H9 (cell line): ENCODE measurements around the gene MT1X. TPM values are rescaled to one million over a fixed set of nuclear protein-coding genes. Genes with fewer than 3 reads are reported as not detected.

ENCODE experiments used
- DNase-seq: peaks from one replicate; pipeline ENCODE4 v3.0.0-alpha.2; 2017
- H2AFZ ChIP-seq: one replicate; pipeline ENCODE4 v1.6.1; 2013; ENCODE audit warnings: mild to moderate bottlenecking, low read length, control low read depth, moderate library complexity
- H2AK5ac ChIP-seq: 2 replicates; pipeline ENCODE4 v1.6.1; 2013; ENCODE audit warnings: low read length, control low read depth, mixed read lengths; ENCODE audit not compliant: insufficient read length
- H2BK120ac ChIP-seq: one replicate; pipeline ENCODE4 v1.6.1; 2013; ENCODE audit warnings: low read depth, mild to moderate bottlenecking, low read length, control low read depth, inconsistent platforms; ENCODE audit not compliant: poor library complexity, severe bottlenecking
- H2BK12ac ChIP-seq: 2 replicates; pipeline ENCODE4 v1.6.1; 2013; ENCODE audit warnings: low read length, control low read depth, mixed read lengths, low read depth; ENCODE audit not compliant: insufficient read length
- H2BK15ac ChIP-seq: 2 replicates; pipeline ENCODE4 v1.6.1; 2013; ENCODE audit warnings: low read depth, low read length, control low read depth
- H2BK20ac ChIP-seq: one replicate; pipeline ENCODE4 v1.6.1; 2013; ENCODE audit warnings: low read depth, mild to moderate bottlenecking, low read length, control low read depth, inconsistent platforms; ENCODE audit not compliant: poor library complexity, severe bottlenecking
- H2BK5ac ChIP-seq: 2 replicates; pipeline ENCODE4 v1.6.1; 2013; ENCODE audit warnings: low read length, control low read depth, mixed read lengths; ENCODE audit not compliant: insufficient read length
- H3K14ac ChIP-seq: 2 replicates; pipeline ENCODE4 v1.6.1; 2013; ENCODE audit warnings: low read length, control low read depth; ENCODE audit not compliant: insufficient read depth
- H3K18ac ChIP-seq: 2 replicates; pipeline ENCODE4 v1.6.1; 2013; ENCODE audit warnings: low read depth, mild to moderate bottlenecking, mixed read lengths, low read length, control low read depth; ENCODE audit not compliant: insufficient read length
- H3K23ac ChIP-seq: 2 replicates; pipeline ENCODE4 v1.6.1; 2013; ENCODE audit warnings: low read length, control low read depth, mixed read lengths, low read depth; ENCODE audit not compliant: insufficient read length
- H3K23me2 ChIP-seq: 2 replicates; pipeline ENCODE4 v1.6.1; 2013; ENCODE audit warnings: low read depth, mild to moderate bottlenecking, mixed read lengths, low read length, control low read depth; ENCODE audit not compliant: insufficient read length, poor library complexity, severe bottlenecking
- H3K27ac ChIP-seq: 2 replicates; pipeline ENCODE4 v1.5.1; 2013; ENCODE audit warnings: low read length, control low read depth, mixed read lengths, low read depth; ENCODE audit not compliant: insufficient read length
- H3K27me3 ChIP-seq: 2 replicates; pipeline ENCODE4 v1.6.1; 2013; ENCODE audit warnings: low read length, control low read depth, inconsistent platforms; ENCODE audit not compliant: insufficient read depth
- H3K4ac ChIP-seq: 2 replicates; pipeline ENCODE4 v1.6.1; 2013; ENCODE audit warnings: low read depth, mild to moderate bottlenecking, control low read depth, inconsistent platforms, low read length, moderate library complexity
- H3K4me1 ChIP-seq: 2 replicates; pipeline ENCODE4 v1.6.1; 2013; ENCODE audit warnings: low read length, control low read depth, inconsistent platforms; ENCODE audit not compliant: insufficient read depth
- H3K4me2 ChIP-seq: 2 replicates; pipeline ENCODE4 v1.6.1; 2013; ENCODE audit warnings: low read length, control low read depth, mixed read lengths; ENCODE audit not compliant: insufficient read length, insufficient read depth
- H3K56ac ChIP-seq: 2 replicates; pipeline ENCODE4 v1.6.1; 2013; ENCODE audit warnings: low read depth, mild to moderate bottlenecking, mixed read lengths, low read length, control low read depth; ENCODE audit not compliant: insufficient read length
- H3K79me1 ChIP-seq: 2 replicates; pipeline ENCODE4 v1.6.1; 2013; ENCODE audit warnings: low read depth, mild to moderate bottlenecking, moderate library complexity, low read length, control low read depth, inconsistent platforms; ENCODE audit not compliant: insufficient read depth, poor library complexity, severe bottlenecking
- H3K79me2 ChIP-seq: 2 replicates; pipeline ENCODE4 v1.6.1; 2013; ENCODE audit warnings: low read length, control low read depth, inconsistent platforms; ENCODE audit not compliant: insufficient read depth
- H3K9ac ChIP-seq: 2 replicates; pipeline ENCODE4 v1.6.1; 2013; ENCODE audit warnings: low read length, control low read depth, mixed read lengths; ENCODE audit not compliant: insufficient read length; ENCODE audit errors: extremely low read depth
- H3K9me3 ChIP-seq: one replicate; pipeline ENCODE4 v1.6.1; 2013; ENCODE audit warnings: low read depth, low read length, inconsistent platforms; ENCODE audit not compliant: control insufficient read depth
- H3T11ph ChIP-seq: one replicate; pipeline ENCODE4 v1.6.1; 2013; ENCODE audit warnings: mild to moderate bottlenecking, low read length, control low read depth, inconsistent platforms
- H4K20me1 ChIP-seq: one replicate; pipeline ENCODE4 v1.6.1; 2013; ENCODE audit not compliant: control insufficient read depth, insufficient read length, insufficient read depth
- H4K5ac ChIP-seq: 2 replicates; pipeline ENCODE4 v1.6.1; 2013; ENCODE audit warnings: low read depth, mild to moderate bottlenecking, mixed read lengths, low read length, control low read depth; ENCODE audit not compliant: insufficient read length
- H4K8ac ChIP-seq: replicated peaks from 2 replicates; pipeline ENCODE4 v1.6.1; 2013; ENCODE audit warnings: low read length, control low read depth, mixed read lengths, low read depth; ENCODE audit not compliant: insufficient read length
- H4K91ac ChIP-seq: 2 replicates; pipeline ENCODE4 v1.6.1; 2013; ENCODE audit warnings: low read depth, mild to moderate bottlenecking, moderate library complexity, mixed read lengths, low read length, control low read depth; ENCODE audit not compliant: insufficient read length
- H3K27ac Mint-ChIP-seq, 3 experiments: 2 replicates in 2 of 3; 3 replicates in 1 of 3; pipeline ENCODE4 v1.8.0; 2020 to 2021; ENCODE audit warnings: mixed read lengths in 3 of 3, mild to moderate bottlenecking in 1 of 3, moderate library complexity in 1 of 3
- H3K27me3 Mint-ChIP-seq: 2 replicates; pipeline ENCODE4 v1.8.0; 2021; ENCODE audit warnings: low read depth, mild to moderate bottlenecking, moderate library complexity, mixed read lengths
- H3K36me3 Mint-ChIP-seq, 3 experiments: 2 replicates in 2 of 3; 3 replicates in 1 of 3; pipeline ENCODE4 v1.8.0; 2020 to 2021; ENCODE audit warnings: low read depth in 3 of 3, mixed read lengths in 3 of 3; ENCODE audit not compliant: insufficient read depth in 1 of 3
- H3K4me1 Mint-ChIP-seq, 2 experiments: 2 replicates each; pipeline ENCODE4 v1.8.0; 2020; ENCODE audit warnings: mixed read lengths in 2 of 2
- H3K4me3 Mint-ChIP-seq, 2 experiments: 2 replicates in 1 of 2; 3 replicates in 1 of 2; pipeline ENCODE4 v1.8.0; 2020 to 2021; ENCODE audit warnings: mild to moderate bottlenecking in 2 of 2, mixed read lengths in 2 of 2, moderate library complexity in 1 of 2
- H3K9me3 Mint-ChIP-seq, 2 experiments: 2 replicates in 1 of 2; 3 replicates in 1 of 2; pipeline ENCODE4 v1.8.0; 2020; ENCODE audit warnings: mild to moderate bottlenecking in 2 of 2, mixed read lengths in 2 of 2, moderate library complexity in 1 of 2
- WGBS: extraction: QIAGEN DNeasy Blood & Tissue Kit; methylation state at CpG from one replicate; pipeline ENCODE4 v1.1.7; 2013; ENCODE audit warnings: missing lambda C conversion rate, low lambda C conversion rate, mixed read lengths; ENCODE audit not compliant: insufficient read length; ENCODE audit errors: extremely low coverage; 5-methylcytosine and 5-hydroxymethylcytosine counted together
- total RNA-seq: library from RNA; stranded (reverse); gene quantifications from 2 replicates; pipeline ENCODE4 v1.2.1, GENCODE V29; 2021
- TF ChIP-seq, protein P1 (sequence below): fragments of 200-600 bp; sonication (generic); conservative IDR thresholded peaks from 3 replicates; pipeline ENCODE4 v1.8.0; 2021; ENCODE audit warnings: antibody characterized with exemption, mild to moderate bottlenecking

MT1X gene
- total RNA-seq, 1 experiment from 2014 or later = 32.1 TPM

DNA sequence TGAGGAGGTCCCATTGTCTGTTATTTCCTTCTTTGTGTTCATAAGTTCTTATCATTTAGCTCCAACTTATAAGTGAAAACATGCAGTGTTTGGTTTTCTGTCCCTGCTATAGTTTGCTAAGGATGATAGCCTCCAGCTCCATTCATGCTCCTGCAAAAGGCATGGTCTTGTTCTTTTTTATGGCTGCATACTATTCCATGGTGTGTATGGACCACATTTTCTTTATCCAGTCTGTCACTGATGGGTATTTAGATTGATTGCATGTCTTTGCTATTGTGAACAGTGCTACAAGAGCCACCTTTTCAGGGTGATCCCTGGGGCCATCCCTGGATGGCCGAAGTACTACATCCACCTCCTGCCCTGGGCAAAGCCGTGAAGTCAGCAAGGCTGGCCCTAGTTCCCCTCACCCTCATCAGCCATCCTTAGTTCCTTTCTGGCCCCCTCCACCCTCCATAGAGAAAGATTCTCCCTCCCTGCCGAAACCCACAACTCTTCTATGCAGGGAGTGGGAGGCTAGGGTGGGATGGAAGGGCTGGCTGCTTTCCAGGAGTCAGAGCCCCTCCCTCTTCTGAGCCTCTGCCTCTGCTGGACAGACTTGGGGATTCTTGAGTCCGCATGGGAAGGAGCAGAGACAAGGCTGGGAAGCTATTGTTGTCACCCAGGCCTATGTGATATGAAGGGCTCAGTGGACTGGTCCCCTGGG lies 8.3 kb downstream of the MT1X start:
- no peak overlapping the region for H2AK5ac ChIP-seq
- no peak overlapping the region for H2BK15ac ChIP-seq
- H3K4me1 ChIP-seq = no peaks in the 10 kb centered on the region
- H3K79me2 ChIP-seq = no peaks in the 10 kb centered on the region
- H3T11ph ChIP-seq = no peak overlapping the region
- H4K8ac ChIP-seq = no peak overlapping the region
- H3K79me1 ChIP-seq = no peaks in the 10 kb centered on the region
- no peaks in the 10 kb centered on the region for H3K23me2 ChIP-seq
- H2BK12ac ChIP-seq = no peak overlapping the region
- H3K4me2 ChIP-seq = no peak overlapping the region
- no peaks in the 10 kb centered on the region for H4K20me1 ChIP-seq
- H3K4me3 Mint-ChIP-seq = no peak overlapping the region; a peak in 1 of 5 replicates
- H3K56ac ChIP-seq = no peak overlapping the region
- H3K23ac ChIP-seq = no peak overlapping the region
- H4K91ac ChIP-seq = no peak overlapping the region
- H2BK20ac ChIP-seq = no peak overlapping the region
- no peak overlapping the region for H3K18ac ChIP-seq
- no peak overlapping the region for H2AFZ ChIP-seq
- no peak overlapping the region for H3K14ac ChIP-seq
- H3K27me3 Mint-ChIP-seq = peaks cover 7% of the 10 kb centered on the region
- H3K27ac Mint-ChIP-seq = no peak overlapping the region
- no peak overlapping the region for H3K9ac ChIP-seq
- peaks cover 0 to 5% (median 3%) of the 10 kb centered on the region in 3 experiments; a peak in 5 of 7 replicates for H3K36me3 Mint-ChIP-seq
- H3K9me3 Mint-ChIP-seq = peaks cover 9 to 11% of the 10 kb centered on the region in 2 experiments
- H3K27ac ChIP-seq = no peak overlapping the region
- H2BK120ac ChIP-seq = no peak overlapping the region
- no CpG with 5 or more reads among the region's 4 CpGs for WGBS
- TF ChIP-seq, protein P1, sequence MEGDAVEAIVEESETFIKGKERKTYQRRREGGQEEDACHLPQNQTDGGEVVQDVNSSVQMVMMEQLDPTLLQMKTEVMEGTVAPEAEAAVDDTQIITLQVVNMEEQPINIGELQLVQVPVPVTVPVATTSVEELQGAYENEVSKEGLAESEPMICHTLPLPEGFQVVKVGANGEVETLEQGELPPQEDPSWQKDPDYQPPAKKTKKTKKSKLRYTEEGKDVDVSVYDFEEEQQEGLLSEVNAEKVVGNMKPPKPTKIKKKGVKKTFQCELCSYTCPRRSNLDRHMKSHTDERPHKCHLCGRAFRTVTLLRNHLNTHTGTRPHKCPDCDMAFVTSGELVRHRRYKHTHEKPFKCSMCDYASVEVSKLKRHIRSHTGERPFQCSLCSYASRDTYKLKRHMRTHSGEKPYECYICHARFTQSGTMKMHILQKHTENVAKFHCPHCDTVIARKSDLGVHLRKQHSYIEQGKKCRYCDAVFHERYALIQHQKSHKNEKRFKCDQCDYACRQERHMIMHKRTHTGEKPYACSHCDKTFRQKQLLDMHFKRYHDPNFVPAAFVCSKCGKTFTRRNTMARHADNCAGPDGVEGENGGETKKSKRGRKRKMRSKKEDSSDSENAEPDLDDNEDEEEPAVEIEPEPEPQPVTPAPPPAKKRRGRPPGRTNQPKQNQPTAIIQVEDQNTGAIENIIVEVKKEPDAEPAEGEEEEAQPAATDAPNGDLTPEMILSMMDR = no peak
- DNase-seq = no peak
- no peak overlapping the region for H3K4ac ChIP-seq
- H4K5ac ChIP-seq = no peak overlapping the region
- H3K9me3 ChIP-seq = no peaks in the 10 kb centered on the region
- H2BK5ac ChIP-seq = no peak overlapping the region
- no peaks in the 10 kb centered on the region for H3K27me3 ChIP-seq
- peaks cover 3 to 11% of the 10 kb centered on the region in 2 experiments for H3K4me1 Mint-ChIP-seq
